WTC11 (cell line): ENCODE results near the gene AFM. TPM values are rescaled to one million over a fixed set of nuclear protein-coding genes. Genes with fewer than 3 reads are reported as not detected.

ENCODE experiments used
- ATAC-seq: fragments of 200-7000 bp; cut with Tn5 transposase; 2 replicates; pipeline ENCODE4 v1.10.0; 2021; ENCODE audit warnings: mild to moderate bottlenecking, moderate library complexity
- CTCF ChIA-PET: fragments of 300-600 bp; sonication (Branson Sonifier 250); formaldehyde crosslinking; loops from one replicate; lab custom pipeline; 2021; ENCODE audit warnings: antibody characterized with exemption; lab: Charles Lee
- POLR2A ChIA-PET: fragments of 350-600 bp; sonication (Branson Sonifier 250); formaldehyde crosslinking; loops from one replicate; lab custom pipeline; 2021; ENCODE audit warnings: antibody characterized with exemption; lab: Charles Lee
- DNase-seq: peaks from one replicate; pipeline ENCODE4 v3.0.0; 2021; ENCODE audit warnings: low spot score
- H3K27ac Mint-ChIP-seq: 2 replicates; pipeline ENCODE4 v1.8.0; 2021; ENCODE audit warnings: mixed read lengths
- H3K27me3 Mint-ChIP-seq: 2 replicates; pipeline ENCODE4 v1.8.0; 2021; ENCODE audit warnings: low read depth, mild to moderate bottlenecking, moderate library complexity, mixed read lengths
- H3K36me3 Mint-ChIP-seq: 2 replicates; pipeline ENCODE4 v1.8.0; 2021; ENCODE audit warnings: mixed read lengths
- H3K4me1 Mint-ChIP-seq: 2 replicates; pipeline ENCODE4 v1.8.0; 2022; ENCODE audit warnings: mixed read lengths
- H3K4me3 Mint-ChIP-seq: 2 replicates; pipeline ENCODE4 v1.8.0; 2021; ENCODE audit warnings: mild to moderate bottlenecking, moderate library complexity, mixed read lengths
- H3K9me3 Mint-ChIP-seq: 2 replicates; pipeline ENCODE4 v1.8.0; 2021; ENCODE audit warnings: mixed read lengths
- FOXP1 ChIP-seq: sonication (generic); formaldehyde crosslinking; IDR thresholded peaks from 2 replicates; pipeline ENCODE4 v1.8.0; 2022; ENCODE audit warnings: missing genetic modification reagents, mild to moderate bottlenecking, moderate library complexity, borderline replicate concordance
- GABPB1 ChIP-seq: sonication (generic); formaldehyde crosslinking; IDR thresholded peaks from 2 replicates; pipeline ENCODE4 v1.8.1; 2023; ENCODE audit warnings: mild to moderate bottlenecking, missing genetic modification reagents
- GTF2I ChIP-seq: fragments of 250-450 bp; sonication (Bioruptor Pico); conservative IDR thresholded peaks from 2 replicates; pipeline ENCODE4 v1.4.0; 2021; ENCODE audit warnings: mild to moderate bottlenecking
- IRF2 ChIP-seq: sonication (generic); formaldehyde crosslinking; IDR thresholded peaks from 2 replicates; pipeline ENCODE4 v1.8.0; 2022; ENCODE audit warnings: low read depth, missing genetic modification reagents, borderline replicate concordance
- NFYB ChIP-seq: sonication (generic); formaldehyde crosslinking; conservative IDR thresholded peaks from 2 replicates; pipeline ENCODE4 v1.8.0; 2022; ENCODE audit warnings: low read depth, missing genetic modification reagents
- SP1 ChIP-seq: sonication (generic); formaldehyde crosslinking; conservative IDR thresholded peaks from 2 replicates; pipeline ENCODE4 v1.8.1; 2022; ENCODE audit warnings: missing genetic modification reagents
- ZNF219 ChIP-seq: sonication (generic); formaldehyde crosslinking; IDR thresholded peaks from 2 replicates; pipeline ENCODE4 v1.8.0; 2023; ENCODE audit warnings: missing genetic modification reagents, mild to moderate bottlenecking, borderline replicate concordance
- total RNA-seq: library from RNA; stranded (reverse); gene quantifications from 3 replicates; pipeline ENCODE4 v1.2.3, GENCODE V29; 2021
- TF ChIP-seq, protein P1 (sequence below): sonication (generic); formaldehyde crosslinking; IDR thresholded peaks from 2 replicates; pipeline ENCODE4 v1.8.1; 2023; ENCODE audit warnings: mild to moderate bottlenecking, missing genetic modification reagents, moderate library complexity
- TF ChIP-seq, protein P2 (sequence below): fragments of 200-600 bp; IDR thresholded peaks from 2 replicates; pipeline ENCODE4 v1.8.0; 2022; ENCODE audit warnings: antibody characterized with exemption
- TF ChIP-seq, protein P3 (sequence below): sonication (generic); formaldehyde crosslinking; IDR thresholded peaks from 2 replicates; pipeline ENCODE4 v1.8.1; 2023; ENCODE audit warnings: mild to moderate bottlenecking, missing genetic modification reagents
- TF ChIP-seq, protein P4 (sequence below): sonication (generic); formaldehyde crosslinking; conservative IDR thresholded peaks from 2 replicates; pipeline ENCODE4 v1.8.1; 2023; ENCODE audit warnings: mild to moderate bottlenecking, low read depth, missing genetic modification reagents, moderate library complexity
- TF ChIP-seq, protein P5 (sequence below): sonication (generic); formaldehyde crosslinking; IDR thresholded peaks from 2 replicates; pipeline ENCODE4 v1.8.0; 2022; ENCODE audit warnings: mild to moderate bottlenecking, missing genetic modification reagents
- TF ChIP-seq, protein P6 (sequence below): sonication (generic); formaldehyde crosslinking; IDR thresholded peaks from 2 replicates; pipeline ENCODE4 v1.8.1; 2023; ENCODE audit warnings: mild to moderate bottlenecking, missing genetic modification reagents
- TF ChIP-seq, protein P7 (sequence below): sonication (generic); formaldehyde crosslinking; IDR thresholded peaks from 2 replicates; pipeline ENCODE4 v1.8.1; 2022; ENCODE audit warnings: mild to moderate bottlenecking, moderate library complexity, missing genetic modification reagents

The AFM gene
- total RNA-seq, 1 experiment from 2014 or later = not detected

DNA sequence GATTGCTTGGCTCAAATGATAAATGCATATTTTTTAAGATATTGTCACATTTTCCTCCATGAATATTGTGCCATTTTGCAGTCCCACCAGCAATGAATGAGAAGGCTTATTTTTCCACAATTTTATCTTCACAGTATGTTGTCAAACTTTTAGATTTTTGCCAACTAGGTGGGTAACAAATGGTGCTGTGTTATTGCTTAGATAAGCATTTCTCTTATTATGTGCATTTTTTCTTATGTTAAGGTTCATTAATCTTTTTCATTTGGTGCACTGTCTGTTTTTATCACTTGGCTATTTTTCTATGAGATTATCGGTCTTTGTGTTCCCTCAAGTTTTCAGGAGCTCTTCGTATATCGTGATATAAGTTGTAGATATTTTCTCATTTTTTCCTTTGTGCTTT, 13.4 kb upstream of the AFM start (continued):
- no peak for TF ChIP-seq GTF2I
- TF ChIP-seq, protein P1, sequence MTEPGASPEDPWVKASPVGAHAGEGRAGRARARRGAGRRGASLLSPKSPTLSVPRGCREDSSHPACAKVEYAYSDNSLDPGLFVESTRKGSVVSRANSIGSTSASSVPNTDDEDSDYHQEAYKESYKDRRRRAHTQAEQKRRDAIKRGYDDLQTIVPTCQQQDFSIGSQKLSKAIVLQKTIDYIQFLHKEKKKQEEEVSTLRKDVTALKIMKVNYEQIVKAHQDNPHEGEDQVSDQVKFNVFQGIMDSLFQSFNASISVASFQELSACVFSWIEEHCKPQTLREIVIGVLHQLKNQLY (CRISPR knock-in tag) = no peak
- no peak for TF ChIP-seq NFYB
- TF ChIP-seq, protein P2, sequence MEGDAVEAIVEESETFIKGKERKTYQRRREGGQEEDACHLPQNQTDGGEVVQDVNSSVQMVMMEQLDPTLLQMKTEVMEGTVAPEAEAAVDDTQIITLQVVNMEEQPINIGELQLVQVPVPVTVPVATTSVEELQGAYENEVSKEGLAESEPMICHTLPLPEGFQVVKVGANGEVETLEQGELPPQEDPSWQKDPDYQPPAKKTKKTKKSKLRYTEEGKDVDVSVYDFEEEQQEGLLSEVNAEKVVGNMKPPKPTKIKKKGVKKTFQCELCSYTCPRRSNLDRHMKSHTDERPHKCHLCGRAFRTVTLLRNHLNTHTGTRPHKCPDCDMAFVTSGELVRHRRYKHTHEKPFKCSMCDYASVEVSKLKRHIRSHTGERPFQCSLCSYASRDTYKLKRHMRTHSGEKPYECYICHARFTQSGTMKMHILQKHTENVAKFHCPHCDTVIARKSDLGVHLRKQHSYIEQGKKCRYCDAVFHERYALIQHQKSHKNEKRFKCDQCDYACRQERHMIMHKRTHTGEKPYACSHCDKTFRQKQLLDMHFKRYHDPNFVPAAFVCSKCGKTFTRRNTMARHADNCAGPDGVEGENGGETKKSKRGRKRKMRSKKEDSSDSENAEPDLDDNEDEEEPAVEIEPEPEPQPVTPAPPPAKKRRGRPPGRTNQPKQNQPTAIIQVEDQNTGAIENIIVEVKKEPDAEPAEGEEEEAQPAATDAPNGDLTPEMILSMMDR = no peak
- TF ChIP-seq, protein P3, sequence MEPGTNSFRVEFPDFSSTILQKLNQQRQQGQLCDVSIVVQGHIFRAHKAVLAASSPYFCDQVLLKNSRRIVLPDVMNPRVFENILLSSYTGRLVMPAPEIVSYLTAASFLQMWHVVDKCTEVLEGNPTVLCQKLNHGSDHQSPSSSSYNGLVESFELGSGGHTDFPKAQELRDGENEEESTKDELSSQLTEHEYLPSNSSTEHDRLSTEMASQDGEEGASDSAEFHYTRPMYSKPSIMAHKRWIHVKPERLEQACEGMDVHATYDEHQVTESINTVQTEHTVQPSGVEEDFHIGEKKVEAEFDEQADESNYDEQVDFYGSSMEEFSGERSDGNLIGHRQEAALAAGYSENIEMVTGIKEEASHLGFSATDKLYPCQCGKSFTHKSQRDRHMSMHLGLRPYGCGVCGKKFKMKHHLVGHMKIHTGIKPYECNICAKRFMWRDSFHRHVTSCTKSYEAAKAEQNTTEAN = no peak
- no peak for TF ChIP-seq IRF2
- no peak for TF ChIP-seq SP1 (CRISPR knock-in tag)

DNA sequence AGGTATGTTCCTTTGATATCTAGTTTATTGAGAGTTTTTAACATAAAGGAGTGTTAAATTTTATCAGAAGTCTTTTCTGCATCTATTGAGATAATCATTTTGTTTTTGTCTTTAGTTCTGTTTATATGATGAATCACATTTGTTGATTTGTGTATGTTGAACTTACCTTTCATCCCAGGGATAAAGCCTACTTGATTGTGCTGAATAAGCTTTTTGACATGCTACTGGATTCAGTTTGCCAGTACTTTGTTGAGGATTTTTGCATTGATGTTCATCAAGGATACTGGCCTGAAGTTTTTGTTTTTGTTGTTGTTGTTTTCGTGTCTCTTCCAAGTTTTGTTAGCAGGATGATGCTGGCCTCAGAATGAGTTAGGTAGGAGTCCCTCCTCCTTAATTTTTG, 10.8 kb upstream of the AFM start:
- Mint-ChIP-seq H3K27ac (no peak overlapping the region), H3K36me3 (peaks cover 34% of the 10 kb centered on the region), H3K4me1 (no peaks in the 10 kb centered on the region), H3K27me3 (peaks cover 2% of the 10 kb centered on the region; the same call in 1 of the 2 replicates), H3K9me3 (peaks cover 42% of the 10 kb centered on the region), H3K4me3 (no peak overlapping the region)
- TF ChIP-seq ZNF219 (CRISPR knock-in tag) = no peak
- TF ChIP-seq, protein P4, sequence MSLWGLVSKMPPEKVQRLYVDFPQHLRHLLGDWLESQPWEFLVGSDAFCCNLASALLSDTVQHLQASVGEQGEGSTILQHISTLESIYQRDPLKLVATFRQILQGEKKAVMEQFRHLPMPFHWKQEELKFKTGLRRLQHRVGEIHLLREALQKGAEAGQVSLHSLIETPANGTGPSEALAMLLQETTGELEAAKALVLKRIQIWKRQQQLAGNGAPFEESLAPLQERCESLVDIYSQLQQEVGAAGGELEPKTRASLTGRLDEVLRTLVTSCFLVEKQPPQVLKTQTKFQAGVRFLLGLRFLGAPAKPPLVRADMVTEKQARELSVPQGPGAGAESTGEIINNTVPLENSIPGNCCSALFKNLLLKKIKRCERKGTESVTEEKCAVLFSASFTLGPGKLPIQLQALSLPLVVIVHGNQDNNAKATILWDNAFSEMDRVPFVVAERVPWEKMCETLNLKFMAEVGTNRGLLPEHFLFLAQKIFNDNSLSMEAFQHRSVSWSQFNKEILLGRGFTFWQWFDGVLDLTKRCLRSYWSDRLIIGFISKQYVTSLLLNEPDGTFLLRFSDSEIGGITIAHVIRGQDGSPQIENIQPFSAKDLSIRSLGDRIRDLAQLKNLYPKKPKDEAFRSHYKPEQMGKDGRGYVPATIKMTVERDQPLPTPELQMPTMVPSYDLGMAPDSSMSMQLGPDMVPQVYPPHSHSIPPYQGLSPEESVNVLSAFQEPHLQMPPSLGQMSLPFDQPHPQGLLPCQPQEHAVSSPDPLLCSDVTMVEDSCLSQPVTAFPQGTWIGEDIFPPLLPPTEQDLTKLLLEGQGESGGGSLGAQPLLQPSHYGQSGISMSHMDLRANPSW = no peak
- TF ChIP-seq, protein P5, sequence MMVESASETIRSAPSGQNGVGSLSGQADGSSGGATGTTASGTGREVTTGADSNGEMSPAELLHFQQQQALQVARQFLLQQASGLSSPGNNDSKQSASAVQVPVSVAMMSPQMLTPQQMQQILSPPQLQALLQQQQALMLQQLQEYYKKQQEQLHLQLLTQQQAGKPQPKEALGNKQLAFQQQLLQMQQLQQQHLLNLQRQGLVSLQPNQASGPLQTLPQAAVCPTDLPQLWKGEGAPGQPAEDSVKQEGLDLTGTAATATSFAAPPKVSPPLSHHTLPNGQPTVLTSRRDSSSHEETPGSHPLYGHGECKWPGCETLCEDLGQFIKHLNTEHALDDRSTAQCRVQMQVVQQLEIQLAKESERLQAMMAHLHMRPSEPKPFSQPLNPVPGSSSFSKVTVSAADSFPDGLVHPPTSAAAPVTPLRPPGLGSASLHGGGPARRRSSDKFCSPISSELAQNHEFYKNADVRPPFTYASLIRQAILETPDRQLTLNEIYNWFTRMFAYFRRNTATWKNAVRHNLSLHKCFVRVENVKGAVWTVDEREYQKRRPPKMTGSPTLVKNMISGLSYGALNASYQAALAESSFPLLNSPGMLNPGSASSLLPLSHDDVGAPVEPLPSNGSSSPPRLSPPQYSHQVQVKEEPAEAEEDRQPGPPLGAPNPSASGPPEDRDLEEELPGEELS = no peak
- TF ChIP-seq, protein P6, sequence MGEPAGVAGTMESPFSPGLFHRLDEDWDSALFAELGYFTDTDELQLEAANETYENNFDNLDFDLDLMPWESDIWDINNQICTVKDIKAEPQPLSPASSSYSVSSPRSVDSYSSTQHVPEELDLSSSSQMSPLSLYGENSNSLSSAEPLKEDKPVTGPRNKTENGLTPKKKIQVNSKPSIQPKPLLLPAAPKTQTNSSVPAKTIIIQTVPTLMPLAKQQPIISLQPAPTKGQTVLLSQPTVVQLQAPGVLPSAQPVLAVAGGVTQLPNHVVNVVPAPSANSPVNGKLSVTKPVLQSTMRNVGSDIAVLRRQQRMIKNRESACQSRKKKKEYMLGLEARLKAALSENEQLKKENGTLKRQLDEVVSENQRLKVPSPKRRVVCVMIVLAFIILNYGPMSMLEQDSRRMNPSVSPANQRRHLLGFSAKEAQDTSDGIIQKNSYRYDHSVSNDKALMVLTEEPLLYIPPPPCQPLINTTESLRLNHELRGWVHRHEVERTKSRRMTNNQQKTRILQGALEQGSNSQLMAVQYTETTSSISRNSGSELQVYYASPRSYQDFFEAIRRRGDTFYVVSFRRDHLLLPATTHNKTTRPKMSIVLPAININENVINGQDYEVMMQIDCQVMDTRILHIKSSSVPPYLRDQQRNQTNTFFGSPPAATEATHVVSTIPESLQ (CRISPR knock-in tag) = no peak
- TF ChIP-seq FOXP1 (CRISPR knock-in tag) = no peak
- TF ChIP-seq, protein P3 = no peak
- no peak for TF ChIP-seq GABPB1 (CRISPR knock-in tag)
- no peak for TF ChIP-seq SP1 (CRISPR knock-in tag)
- TF ChIP-seq, protein P7, sequence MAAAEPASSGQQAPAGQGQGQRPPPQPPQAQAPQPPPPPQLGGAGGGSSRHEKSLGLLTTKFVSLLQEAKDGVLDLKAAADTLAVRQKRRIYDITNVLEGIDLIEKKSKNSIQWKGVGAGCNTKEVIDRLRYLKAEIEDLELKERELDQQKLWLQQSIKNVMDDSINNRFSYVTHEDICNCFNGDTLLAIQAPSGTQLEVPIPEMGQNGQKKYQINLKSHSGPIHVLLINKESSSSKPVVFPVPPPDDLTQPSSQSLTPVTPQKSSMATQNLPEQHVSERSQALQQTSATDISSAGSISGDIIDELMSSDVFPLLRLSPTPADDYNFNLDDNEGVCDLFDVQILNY (CRISPR knock-in tag) = no peak
- no peak for ATAC-seq
- no peak for DNase-seq
- POLR2A ChIA-PET = no interaction called here
- CTCF ChIA-PET = no interaction called here
